Gastrocnemius medialis (tissue), 4 donors: ENCODE results near the gene ATG10.

Experiments
- POLR2A ChIP-seq, 2 donors: fragments of 450-650 bp; IDR thresholded peaks; one replicate each; pipeline ENCODE4 v1.6.1; 2017; ENCODE audit warnings: antibody characterized with exemption in 2 of 2, mild to moderate bottlenecking in 2 of 2, moderate library complexity in 2 of 2
- TF ChIP-seq, protein P1 (sequence below), 5 experiments: fragments of 450-650 bp in 3 of 5; fragments of 200-600 bp in 2 of 5; sonication (generic) in 2 of 5; IDR thresholded peaks in 4 of 5; conservative IDR thresholded peaks in 1 of 5; 1 replicate in 4 of 5; 2 replicates in 1 of 5; pipeline ENCODE4 v1.5.1; 2016 to 2019; ENCODE audit warnings: antibody characterized with exemption in 5 of 5, mild to moderate bottlenecking in 3 of 5, moderate library complexity in 3 of 5

DNA sequence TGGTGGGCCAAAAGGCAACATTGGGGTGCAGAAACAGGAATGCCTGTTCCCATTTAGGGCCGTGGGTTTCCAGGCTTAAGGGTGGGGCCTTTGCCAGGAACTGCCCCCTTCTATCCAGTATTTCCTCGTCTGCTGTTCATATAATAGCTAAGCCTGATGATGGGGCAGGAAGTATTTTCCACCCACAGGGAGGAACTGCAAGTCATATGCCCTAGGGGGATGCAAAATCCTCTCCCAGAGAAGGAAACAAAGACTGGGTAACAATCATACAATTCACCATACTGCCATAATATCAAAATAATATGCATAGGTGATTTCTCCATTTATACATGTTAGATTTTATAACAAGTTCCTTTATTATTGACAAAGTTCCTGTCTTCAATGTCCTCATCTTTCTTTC, 326.8 kb downstream of the ATG10 start:
- TF ChIP-seq, protein P1, sequence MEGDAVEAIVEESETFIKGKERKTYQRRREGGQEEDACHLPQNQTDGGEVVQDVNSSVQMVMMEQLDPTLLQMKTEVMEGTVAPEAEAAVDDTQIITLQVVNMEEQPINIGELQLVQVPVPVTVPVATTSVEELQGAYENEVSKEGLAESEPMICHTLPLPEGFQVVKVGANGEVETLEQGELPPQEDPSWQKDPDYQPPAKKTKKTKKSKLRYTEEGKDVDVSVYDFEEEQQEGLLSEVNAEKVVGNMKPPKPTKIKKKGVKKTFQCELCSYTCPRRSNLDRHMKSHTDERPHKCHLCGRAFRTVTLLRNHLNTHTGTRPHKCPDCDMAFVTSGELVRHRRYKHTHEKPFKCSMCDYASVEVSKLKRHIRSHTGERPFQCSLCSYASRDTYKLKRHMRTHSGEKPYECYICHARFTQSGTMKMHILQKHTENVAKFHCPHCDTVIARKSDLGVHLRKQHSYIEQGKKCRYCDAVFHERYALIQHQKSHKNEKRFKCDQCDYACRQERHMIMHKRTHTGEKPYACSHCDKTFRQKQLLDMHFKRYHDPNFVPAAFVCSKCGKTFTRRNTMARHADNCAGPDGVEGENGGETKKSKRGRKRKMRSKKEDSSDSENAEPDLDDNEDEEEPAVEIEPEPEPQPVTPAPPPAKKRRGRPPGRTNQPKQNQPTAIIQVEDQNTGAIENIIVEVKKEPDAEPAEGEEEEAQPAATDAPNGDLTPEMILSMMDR (IDR thresholded peaks at IDR 0.05 in 4 of 5, conservative IDR thresholded peaks at IDR 0.05 in 1 of 5): no peak
- no peak for TF ChIP-seq POLR2A (IDR thresholded peaks at IDR 0.05)
